HG02588 (cell line): ENCODE results near the gene SPAM1.
A peak's percentile ranks its signal among the peaks of the same experiment; 100 is the strongest.
"Not testable (repeated sequence)": the region's sequence is repeated elsewhere in the genome, so short reads cannot be mapped to it uniquely, and the experiment has no call there.

Experiments
- ATAC-seq: cut with Tn5 transposase; IDR thresholded peaks from one replicate; pipeline ENCODE4 v1.9.1; 2021; ENCODE audit warnings: mild to moderate bottlenecking, moderate library complexity; ENCODE audit not compliant: unreplicated experiment

The SPAM1 gene

GRCh38 chr7:123948136-123948535, 23.1 kb downstream of the SPAM1 start:
- ATAC-seq = no peak

GRCh38 chr7:123958186-123958703, 33.2 kb downstream of the SPAM1 start:
- ATAC-seq = no peak

DNA sequence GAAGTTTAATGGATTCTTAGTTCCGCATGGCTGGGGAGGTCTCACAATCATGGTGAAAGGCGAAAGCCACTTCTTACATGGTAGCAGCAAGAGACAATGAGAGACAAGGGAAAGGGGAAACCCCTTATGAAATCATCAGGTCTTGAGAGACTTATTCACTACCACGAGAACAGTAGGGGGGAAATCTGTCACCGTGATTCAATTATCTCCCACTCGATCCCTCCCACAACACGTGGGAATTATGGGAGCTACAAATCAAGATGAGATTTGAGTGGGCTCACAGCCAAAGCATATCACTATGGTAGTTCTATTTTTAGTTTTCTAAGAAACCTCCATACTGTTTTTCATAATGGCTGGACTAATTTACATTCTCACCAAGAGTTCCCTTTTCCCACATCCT, 36.7 kb downstream of the SPAM1 start:
- no peak for ATAC-seq

- ATAC-seq = no peak
Observed at GRCh38 chr7:123966936-123967335, 41.9 kb downstream of the SPAM1 start.

DNA sequence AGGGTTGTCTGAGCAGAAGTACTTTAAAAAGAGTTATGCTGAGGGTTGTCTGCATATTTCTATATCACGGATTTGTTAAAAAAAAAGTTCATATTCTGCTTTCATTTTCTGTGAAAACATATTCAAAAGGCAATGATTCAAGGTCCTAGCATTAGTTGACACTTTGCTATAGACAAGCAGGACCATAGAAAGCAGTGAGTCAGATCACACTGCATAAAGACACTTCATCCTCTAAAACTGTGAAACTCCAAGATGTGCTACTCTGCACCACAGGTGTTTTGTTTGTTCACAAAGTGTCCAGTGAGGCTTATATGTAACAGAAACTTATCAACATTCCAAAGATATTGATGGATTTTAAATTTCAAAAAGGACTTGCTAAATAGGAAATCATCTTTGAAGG, 47.0 kb downstream of the SPAM1 start:
- no peak for ATAC-seq

DNA sequence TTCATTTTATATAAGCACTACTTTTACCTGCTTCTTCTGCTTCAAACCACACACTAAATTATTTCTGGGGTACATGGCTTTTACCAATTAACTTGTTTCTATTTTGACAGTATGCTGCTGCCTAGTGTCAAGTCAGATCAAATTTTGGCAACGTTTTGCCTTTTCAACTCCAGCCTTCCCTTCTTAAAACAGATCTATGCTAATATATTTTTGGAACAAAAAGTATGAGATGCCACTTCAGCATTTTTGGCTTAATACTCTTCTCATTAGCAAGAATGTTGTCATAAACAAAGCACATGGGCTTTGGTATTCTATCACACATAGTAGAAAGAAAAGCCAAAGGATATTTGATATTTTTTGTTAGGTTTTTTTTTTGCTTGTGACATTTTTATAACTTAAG, 47.8 kb downstream of the SPAM1 start:
- ATAC-seq = no peak

- ATAC-seq = peak; percentile 65
Observed at GRCh38 chr7:123974326-123974908, 49.4 kb downstream of the SPAM1 start.

GRCh38 chr7:123975084-123975483, 50.0 kb downstream of the SPAM1 start:
- no peak for ATAC-seq

GRCh38 chr7:123977081-123977480, 52.0 kb downstream of the SPAM1 start:
- ATAC-seq = no peak

DNA sequence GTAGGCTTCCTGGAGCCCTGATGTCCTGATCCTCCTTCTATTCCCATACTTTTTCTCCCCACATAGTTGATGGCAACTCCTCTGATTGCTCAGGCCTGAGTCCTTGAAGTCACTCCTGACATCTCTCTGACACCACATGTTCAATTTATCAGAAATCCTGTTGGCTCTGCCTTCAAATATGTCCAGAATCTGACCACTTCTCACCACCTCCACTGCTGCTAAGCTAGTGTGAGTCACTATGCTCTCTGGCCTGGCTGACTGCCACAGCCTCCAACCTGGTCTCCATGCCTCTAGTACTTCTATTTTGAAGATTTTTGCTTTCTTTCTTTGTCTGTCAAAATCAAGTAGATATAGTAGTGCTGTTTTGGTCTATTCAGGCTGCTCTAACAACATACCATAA, 54.8 kb downstream of the SPAM1 start:
- ATAC-seq = no peak

- ATAC-seq = no peak
Observed at GRCh38 chr7:123987445-123987844, 62.4 kb downstream of the SPAM1 start.

DNA sequence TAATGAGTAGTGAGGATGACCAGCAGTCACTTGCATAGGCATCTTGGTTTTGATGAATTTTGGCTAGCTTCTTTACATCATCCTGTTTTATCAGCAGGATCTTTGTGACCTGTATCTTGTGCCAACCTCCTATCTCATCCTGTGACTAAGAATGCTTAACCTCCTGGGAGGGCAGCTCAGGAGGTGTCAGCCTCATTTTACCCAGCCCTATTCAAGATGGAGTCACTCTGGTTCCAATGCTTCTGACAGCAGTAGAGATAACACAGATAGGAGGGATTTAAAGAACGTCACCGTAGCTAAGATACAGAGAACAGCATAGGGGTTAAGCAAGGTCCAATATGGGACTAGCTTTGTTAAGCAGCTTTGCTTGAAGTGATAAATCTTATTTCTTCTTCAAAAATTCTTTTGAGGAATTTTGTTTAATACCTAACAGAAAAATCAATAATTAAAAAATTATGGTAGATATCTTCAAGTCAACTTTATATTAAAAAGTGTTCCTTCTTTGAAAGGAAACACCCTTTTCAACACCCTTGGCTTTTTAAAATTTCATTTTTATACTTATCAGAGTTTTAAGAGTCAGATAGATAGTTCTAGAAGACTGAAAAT, 68.0 kb downstream of the SPAM1 start:
- no peak for ATAC-seq

DNA sequence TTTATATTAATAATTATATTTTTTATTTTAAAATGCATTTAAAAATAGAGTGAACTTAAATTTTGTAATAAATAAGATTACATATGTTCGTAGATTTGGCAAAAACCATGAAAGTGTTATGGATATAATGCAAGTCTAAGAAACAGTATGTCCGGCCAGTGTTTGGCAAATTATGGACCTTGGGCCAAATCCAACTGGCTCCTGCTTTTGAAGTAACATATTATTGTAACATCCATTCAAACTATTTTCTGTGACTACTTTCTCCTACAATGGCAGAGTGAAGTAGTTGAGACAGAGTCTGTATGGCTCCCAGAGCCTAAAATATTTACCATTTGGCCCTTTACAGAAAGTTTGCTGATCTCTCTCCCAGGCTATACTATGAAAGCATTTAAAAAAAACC, 69.0 kb downstream of the SPAM1 start:
- ATAC-seq = no peak

DNA sequence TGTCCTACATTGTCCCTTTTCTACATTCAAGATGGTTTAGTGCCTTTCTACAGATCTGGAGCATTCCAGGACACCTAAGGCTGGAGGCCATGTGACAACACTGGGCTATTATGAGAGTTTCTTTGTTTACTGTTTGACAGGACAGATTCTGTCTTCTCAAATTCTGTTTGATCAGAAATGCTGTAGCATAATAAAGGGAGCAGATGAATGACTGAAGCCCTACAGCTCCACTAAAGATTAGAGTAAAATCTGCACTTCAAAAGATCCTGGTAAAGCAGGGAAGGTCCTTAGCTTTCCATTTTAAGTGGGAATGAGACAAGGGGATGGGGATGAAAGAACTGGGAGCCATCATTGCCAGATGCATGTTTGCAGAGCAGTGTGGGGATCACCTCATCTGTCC, 69.4 kb downstream of the SPAM1 start:
- no peak for ATAC-seq

DNA sequence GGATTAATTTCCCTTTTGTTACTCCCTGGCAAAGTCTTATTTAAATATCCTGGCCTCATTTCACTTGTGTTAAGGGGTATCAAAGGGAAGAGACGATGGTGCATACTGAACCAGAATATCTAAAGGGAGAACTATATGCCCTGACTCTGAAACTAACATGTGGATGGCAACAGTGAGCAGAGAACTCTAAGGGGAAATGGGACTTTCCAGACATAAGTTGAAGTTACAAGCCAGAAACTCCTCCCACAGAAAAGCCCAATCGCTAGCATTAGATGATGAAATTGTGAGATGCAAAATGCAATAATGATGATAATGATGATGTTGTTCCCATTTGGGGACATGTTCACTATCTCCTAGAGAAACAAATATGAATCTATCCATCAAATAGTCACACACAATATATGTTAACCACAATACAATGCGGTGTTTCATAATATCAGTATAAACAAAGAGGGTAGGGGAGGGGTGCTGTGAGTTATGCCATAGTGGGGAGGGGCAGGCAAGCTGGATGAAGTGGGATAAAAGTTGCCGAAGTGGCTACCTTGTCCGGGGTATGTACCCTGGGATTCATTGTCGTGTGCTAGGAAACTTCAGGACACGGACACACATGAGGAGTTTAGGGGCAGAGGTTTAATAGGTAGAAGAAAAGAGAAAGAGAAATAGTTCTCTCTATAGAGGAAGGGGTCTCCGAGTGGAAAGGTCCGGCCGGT, 70.7 kb downstream of the SPAM1 start:
- ATAC-seq = no peak

DNA sequence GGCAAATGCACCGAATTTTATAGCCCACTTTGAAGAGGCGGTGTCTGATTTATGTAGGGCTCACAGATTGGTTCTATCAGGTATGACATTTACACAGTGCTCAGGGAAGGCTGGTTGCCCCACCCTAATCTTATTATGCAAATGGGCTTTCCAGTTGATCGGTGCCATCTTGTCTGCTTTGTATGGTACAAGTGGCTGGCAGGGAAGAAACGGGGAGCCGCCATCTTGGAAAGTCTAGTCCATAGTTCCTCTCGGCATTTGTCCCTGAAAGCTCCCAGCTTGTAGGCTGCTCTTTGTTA, 71.2 kb downstream of the SPAM1 start:
- no peak for ATAC-seq

DNA sequence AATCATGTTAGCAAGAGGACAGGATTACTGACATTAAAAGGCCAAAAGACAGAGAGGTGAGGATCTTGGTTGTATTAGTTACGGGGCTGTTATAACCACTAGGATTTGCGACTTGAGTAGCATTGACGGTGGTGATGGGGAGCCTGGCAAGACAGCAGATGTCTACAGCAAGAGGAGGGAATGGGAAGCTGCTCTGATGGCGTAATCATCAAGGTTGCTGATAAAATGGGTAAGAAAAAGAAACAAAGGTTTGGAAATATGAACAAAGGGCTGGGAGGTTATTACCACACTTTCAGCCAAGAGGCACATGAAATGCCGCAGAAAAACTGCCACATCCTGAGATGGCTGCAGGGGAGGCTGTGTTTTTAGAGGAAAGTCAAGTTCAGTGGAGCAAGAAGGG, 73.9 kb downstream of the SPAM1 start:
- ATAC-seq = no peak

DNA sequence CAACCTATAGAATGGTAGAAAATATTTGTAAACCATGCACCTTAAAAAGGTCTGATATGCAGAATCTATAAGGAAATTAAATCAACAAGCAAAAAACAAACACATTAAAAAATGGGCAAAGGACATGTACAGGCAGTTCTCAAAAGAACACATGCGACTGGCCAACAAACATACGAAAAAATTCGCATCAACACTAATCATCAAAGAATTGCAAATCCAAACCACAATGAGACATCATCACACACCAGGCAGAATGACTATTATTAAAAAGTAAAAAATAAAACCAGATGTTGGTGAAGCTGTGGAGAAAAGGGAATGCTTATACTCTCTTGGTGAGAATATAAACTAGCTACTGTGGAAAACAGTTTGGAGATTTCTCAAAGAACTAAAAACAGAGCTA, 74.7 kb downstream of the SPAM1 start:
- no peak for ATAC-seq

DNA sequence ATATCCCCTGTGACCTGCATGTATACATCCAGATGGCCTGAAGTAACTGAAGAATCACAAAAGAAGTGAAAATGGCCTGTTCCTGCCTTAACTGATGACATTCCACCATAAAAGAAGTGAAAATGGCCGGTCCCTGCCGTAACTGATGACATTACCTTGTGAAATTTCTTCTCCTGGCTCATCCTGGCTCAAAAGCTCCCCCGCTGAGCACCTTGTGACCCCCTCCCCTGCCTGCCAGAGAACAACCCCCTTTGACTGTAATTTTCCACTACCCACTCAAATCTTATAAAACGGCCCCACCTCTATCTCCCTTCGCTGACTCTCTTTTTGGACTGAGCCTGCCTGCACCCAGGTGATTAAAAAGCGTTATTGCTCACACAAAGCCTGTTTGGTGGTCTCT, 83.3 kb downstream of the SPAM1 start:
- ATAC-seq = not testable (repeated sequence)

- no peak for ATAC-seq
Observed at GRCh38 chr7:124009321-124009720, 84.3 kb downstream of the SPAM1 start.
